GM21737 (cell line): Measurements from ENCODE around the gene ARHGEF4.
A peak's percentile ranks its signal among the peaks of the same experiment; 100 is the strongest.

Experiments used
- ATAC-seq: cut with Tn5 transposase; IDR thresholded peaks from one replicate; pipeline ENCODE4 v1.9.1; 2021; ENCODE audit warnings: mild to moderate bottlenecking, moderate library complexity; ENCODE audit not compliant: unreplicated experiment

ARHGEF4 gene

GRCh38 chr2:130915149-130915548, 78.4 kb downstream of the ARHGEF4 start:
- ATAC-seq: no peak

- ATAC-seq: no peak
Observed at GRCh38 chr2:130915595-130916437, 79.1 kb downstream of the ARHGEF4 start.

GRCh38 chr2:130916438-130916705, 79.7 kb downstream of the ARHGEF4 start:
- no peak for ATAC-seq

GRCh38 chr2:130917006-130917688, 80.4 kb downstream of the ARHGEF4 start:
- no peak for ATAC-seq

- ATAC-seq: no peak
Observed at GRCh38 chr2:130918393-130918792, 81.7 kb downstream of the ARHGEF4 start.

GRCh38 chr2:130920415-130921163, 83.9 kb downstream of the ARHGEF4 start:
- ATAC-seq: no peak

GRCh38 chr2:130921164-130921476, 84.4 kb downstream of the ARHGEF4 start:
- ATAC-seq: no peak

- no peak for ATAC-seq
Observed at GRCh38 chr2:130922417-130922816, 85.7 kb downstream of the ARHGEF4 start.

GRCh38 chr2:130928385-130928784, 91.7 kb downstream of the ARHGEF4 start:
- no peak for ATAC-seq

GRCh38 chr2:130930740-130931659, 94.3 kb downstream of the ARHGEF4 start:
- ATAC-seq: no peak

GRCh38 chr2:130933501-130933900, 96.8 kb downstream of the ARHGEF4 start:
- ATAC-seq: no peak

- no peak for ATAC-seq
Observed at GRCh38 chr2:130936451-130936850, 99.7 kb downstream of the ARHGEF4 start.

GRCh38 chr2:130947967-130948366, 111.3 kb downstream of the ARHGEF4 start:
- ATAC-seq: no peak

- no peak for ATAC-seq
Observed at GRCh38 chr2:130949954-130950353, 113.2 kb downstream of the ARHGEF4 start.

GRCh38 chr2:130951018-130951417, 114.3 kb downstream of the ARHGEF4 start:
- peak; percentile 64 for ATAC-seq

- ATAC-seq: no peak
Observed at GRCh38 chr2:130954873-130955272, 118.2 kb downstream of the ARHGEF4 start.

- no peak for ATAC-seq
Observed at GRCh38 chr2:130957915-130958314, 121.2 kb downstream of the ARHGEF4 start.

- no peak for ATAC-seq
Observed at GRCh38 chr2:130963196-130963848, 126.6 kb downstream of the ARHGEF4 start.

- no peak for ATAC-seq
Observed at GRCh38 chr2:130963849-130964793, 127.4 kb downstream of the ARHGEF4 start.
